Nephron (organoid): Measurements from ENCODE around the gene PRKAG2.
A peak's percentile ranks its signal among the peaks of the same experiment; 100 is the strongest.

Experiments
- H3K27ac Mint-ChIP-seq, 3 experiments: 2 replicates each; pipeline ENCODE4 v1.8.0; 2020; ENCODE audit warnings: mixed read lengths in 3 of 3, mild to moderate bottlenecking in 2 of 3, moderate library complexity in 1 of 3
- H3K27me3 Mint-ChIP-seq: 2 replicates; pipeline ENCODE4 v1.8.0; 2021; ENCODE audit warnings: low read depth, mild to moderate bottlenecking, moderate library complexity, mixed read lengths
- H3K36me3 Mint-ChIP-seq: 2 replicates; pipeline ENCODE4 v1.8.0; 2020; ENCODE audit warnings: low read depth, mixed read lengths
- H3K4me1 Mint-ChIP-seq: 2 replicates; pipeline ENCODE4 v1.8.0; 2020; ENCODE audit warnings: mixed read lengths
- H3K4me3 Mint-ChIP-seq, 3 experiments: 2 replicates each; pipeline ENCODE4 v1.8.0; 2020; ENCODE audit warnings: mild to moderate bottlenecking in 3 of 3, mixed read lengths in 3 of 3, moderate library complexity in 2 of 3
- H3K9me3 Mint-ChIP-seq: 2 replicates; pipeline ENCODE4 v1.8.0; 2020; ENCODE audit warnings: mixed read lengths
- CTCF ChIP-seq, 3 experiments: fragments of 200-600 bp; sonication (generic); IDR thresholded peaks; one replicate each; pipeline ENCODE4 v1.5.0; 2021; ENCODE audit warnings: antibody characterized with exemption in 3 of 3; ENCODE audit not compliant: unreplicated experiment in 3 of 3

Gene PRKAG2

DNA sequence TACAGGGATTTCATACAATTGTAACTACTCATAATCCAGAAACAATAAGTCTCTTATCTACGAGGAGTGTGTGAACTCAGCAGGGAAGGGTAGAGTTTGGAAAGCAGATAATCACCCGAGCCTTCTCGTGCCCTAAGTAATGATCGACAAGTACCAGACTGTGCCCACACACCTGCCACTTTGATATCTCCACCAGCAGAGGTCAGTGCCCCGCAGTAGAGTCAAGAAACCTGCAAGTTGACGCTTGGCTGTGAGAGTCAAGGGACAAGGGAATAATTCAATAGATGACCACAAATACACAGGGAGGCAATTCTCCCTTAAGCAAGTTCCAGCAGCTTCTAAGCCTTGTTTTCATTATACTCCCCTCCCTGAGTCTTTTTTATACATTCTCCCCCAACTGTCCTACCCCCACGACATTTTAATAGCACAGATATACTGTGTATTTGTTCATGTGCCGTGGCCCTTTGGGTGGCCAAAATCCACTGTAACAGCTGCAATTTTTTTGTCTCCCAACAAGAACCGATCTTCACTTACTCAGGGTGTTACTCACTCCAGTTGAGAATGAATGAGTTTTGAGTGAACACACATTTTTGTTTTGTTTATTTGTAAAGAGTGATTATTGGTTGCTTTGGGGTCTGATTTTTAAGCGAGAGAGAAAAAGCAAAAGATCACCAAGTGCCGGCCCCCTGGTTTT lies 250.3 kb downstream of the PRKAG2 start:
- peak; percentile 36 to 45 (median 45) for TF ChIP-seq CTCF (IDR thresholded peaks at IDR 0.05; ENCODE audit: unreplicated experiment in 3 of 3)

DNA sequence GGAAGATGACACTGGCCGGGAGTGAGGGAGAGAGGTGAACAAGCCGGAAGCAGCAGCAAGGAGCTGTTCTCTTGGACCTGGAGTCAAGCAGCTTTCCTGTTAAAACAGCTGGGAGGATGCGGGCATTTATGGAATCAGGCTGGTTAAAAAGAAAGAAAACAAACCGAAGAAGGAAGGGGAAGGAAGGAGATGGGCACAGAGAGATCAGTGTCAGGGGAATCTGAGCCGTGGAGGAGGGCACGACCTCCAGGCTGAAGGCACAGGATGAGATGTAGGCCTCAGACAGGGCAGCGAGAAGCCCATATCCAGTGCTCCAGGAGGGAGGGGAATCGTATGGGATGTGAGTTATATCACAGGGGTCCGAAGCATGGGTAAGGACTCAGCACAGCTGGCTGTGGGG lies 251.3 kb downstream of the PRKAG2 start:
- Mint-ChIP-seq H3K4me3 (no peak overlapping the region), H3K27me3 (peaks cover 28% of the 10 kb centered on the region), H3K27ac (peak overlapping the region in 1 of 3 experiments; percentile 34), H3K4me1 (peaks cover 27% of the 10 kb centered on the region), H3K36me3 (no peaks in the 10 kb centered on the region), H3K9me3 (no peaks in the 10 kb centered on the region)
- TF ChIP-seq CTCF (IDR thresholded peaks at IDR 0.05; ENCODE audit: unreplicated experiment in 3 of 3) = no peak

More for the DNA sequence above, 250.3 kb downstream of the PRKAG2 start:
- peaks cover 37% of the 10 kb centered on the region for H3K27me3 Mint-ChIP-seq
- H3K4me1 Mint-ChIP-seq = peaks cover 36% of the 10 kb centered on the region
- no peaks in the 10 kb centered on the region for H3K36me3 Mint-ChIP-seq
- no peak overlapping the region for H3K4me3 Mint-ChIP-seq
- H3K27ac Mint-ChIP-seq = no peak overlapping the region
- no peaks in the 10 kb centered on the region for H3K9me3 Mint-ChIP-seq

- no peak overlapping the region for H3K4me3 Mint-ChIP-seq
These were observed 252.5 kb downstream of the PRKAG2 start for GRCh38 chr7:151624246-151624928.

DNA sequence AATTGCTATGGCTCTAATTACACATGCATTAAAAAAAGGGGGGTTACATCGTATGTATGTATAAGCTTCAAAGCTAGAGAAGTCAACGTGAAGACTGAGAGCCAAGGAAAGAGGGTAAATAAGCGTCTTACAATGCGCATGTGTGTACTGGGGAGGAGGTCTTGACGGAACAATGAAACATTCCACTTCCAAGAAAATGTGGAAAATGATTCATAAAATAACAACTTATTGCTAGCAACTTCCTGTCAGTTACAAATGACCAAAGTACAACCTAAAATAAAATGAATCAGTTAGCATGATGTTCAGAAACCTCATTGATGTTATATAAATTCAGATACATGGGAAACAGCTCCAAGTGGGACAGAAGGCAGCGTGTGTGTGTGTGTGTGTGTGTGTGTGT lies 253.1 kb downstream of the PRKAG2 start:
- Mint-ChIP-seq H3K4me1 (peaks cover 13% of the 10 kb centered on the region), H3K27me3 (peaks cover 11% of the 10 kb centered on the region), H3K27ac (no peak overlapping the region)

More at GRCh38 chr7:151624246-151624928, 252.5 kb downstream of the PRKAG2 start:
- H3K9me3 Mint-ChIP-seq = no peaks in the 10 kb centered on the region
- peaks cover 19% of the 10 kb centered on the region for H3K4me1 Mint-ChIP-seq
- H3K27ac Mint-ChIP-seq = no peak overlapping the region
- peaks cover 17% of the 10 kb centered on the region for H3K27me3 Mint-ChIP-seq
- no peak for TF ChIP-seq CTCF (IDR thresholded peaks at IDR 0.05; ENCODE audit: unreplicated experiment in 3 of 3)
- no peaks in the 10 kb centered on the region for H3K36me3 Mint-ChIP-seq

DNA sequence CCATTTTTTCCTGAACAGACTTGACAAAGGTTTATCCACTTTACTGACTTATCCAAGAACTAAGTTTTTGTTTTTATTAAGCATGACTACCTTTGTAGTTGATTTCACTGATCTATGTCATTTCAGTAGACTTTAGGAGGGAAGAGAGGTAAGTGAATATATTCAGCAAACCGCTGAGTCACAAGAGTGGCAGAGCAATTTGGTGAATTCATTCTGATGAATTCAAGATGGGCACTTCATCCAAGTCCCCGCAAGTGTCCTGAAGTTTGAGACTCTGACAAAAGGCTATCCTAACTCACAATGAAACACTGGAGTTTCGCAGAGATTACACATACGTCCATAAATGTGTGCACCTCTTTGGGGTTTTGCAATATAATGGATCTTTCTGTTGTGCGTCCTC lies 255.0 kb downstream of the PRKAG2 start:
- H3K4me3 Mint-ChIP-seq = no peak overlapping the region
- H3K36me3 Mint-ChIP-seq = no peaks in the 10 kb centered on the region
- H3K27me3 Mint-ChIP-seq = peaks cover 3% of the 10 kb centered on the region
- H3K4me1 Mint-ChIP-seq = peaks cover 9% of the 10 kb centered on the region
- TF ChIP-seq CTCF (IDR thresholded peaks at IDR 0.05; ENCODE audit: unreplicated experiment in 3 of 3) = no peak
- no peaks in the 10 kb centered on the region for H3K9me3 Mint-ChIP-seq
- no peak overlapping the region for H3K27ac Mint-ChIP-seq

More for the DNA sequence above, 253.1 kb downstream of the PRKAG2 start:
- no peak for TF ChIP-seq CTCF (IDR thresholded peaks at IDR 0.05; ENCODE audit: unreplicated experiment in 3 of 3)
- Mint-ChIP-seq H3K4me3 (no peak overlapping the region), H3K9me3 (no peaks in the 10 kb centered on the region), H3K36me3 (no peaks in the 10 kb centered on the region)
